ENCODE measurements around the gene HOPX. TPM values are rescaled to one million over a fixed set of nuclear protein-coding genes. Genes with fewer than 3 reads are reported as not detected.

HOPX gene
- total RNA-seq, 4 donors from 2014 or later, result 6.0 to 37.4 (median 17.4) TPM

DNA sequence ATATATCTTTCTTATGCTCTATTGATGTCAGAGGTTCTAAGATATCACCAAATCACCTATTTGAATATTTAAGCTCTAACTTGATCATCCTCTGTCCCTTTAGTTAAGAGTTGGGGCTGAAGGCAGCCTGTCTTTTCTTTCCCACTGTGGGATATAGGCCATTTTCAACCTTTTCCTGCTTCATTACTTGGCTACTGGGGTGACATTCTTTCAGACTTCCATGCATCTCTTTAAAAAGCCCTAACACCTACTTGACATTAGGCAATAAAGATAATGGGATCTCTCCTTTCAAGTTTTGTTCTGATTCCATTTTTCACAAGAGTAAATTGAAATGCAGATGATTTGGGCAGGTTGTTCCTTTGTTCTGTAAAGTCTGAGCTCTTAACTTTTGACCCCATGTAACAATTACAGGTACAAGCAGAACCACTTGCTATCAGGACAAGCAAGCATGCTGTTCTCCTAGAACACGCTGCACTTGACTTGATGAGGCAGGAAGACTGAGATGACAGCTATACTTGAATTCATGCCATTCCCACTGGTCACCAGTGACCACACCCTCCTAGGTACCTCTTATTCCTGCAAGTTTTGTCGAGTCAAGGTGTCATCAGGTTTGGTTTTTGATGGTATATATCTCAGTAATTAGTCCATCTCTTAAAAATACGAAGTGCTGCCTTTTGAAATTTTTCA is 18.2 kb downstream of the HOPX start:
- Histone ChIP-seq H3K4me1 (no peaks in the 10 kb centered on the region), H3K9me3 (no peaks in the 10 kb centered on the region), H3K4me3 (no peak overlapping the region), H3K27me3 (no peaks in the 10 kb centered on the region), H3K27ac (no peak overlapping the region), H3K36me3 (no peaks in the 10 kb centered on the region)
- intact Hi-C loops (cut with DNase I; ENCODE audit: low total_unique reads), result no loop called here
- TF ChIP-seq CTCF (IDR thresholded peaks at IDR 0.05) (no peak), POLR2A (IDR thresholded peaks at IDR 0.05) (no peak)
- no peak for DNase-seq

DNA sequence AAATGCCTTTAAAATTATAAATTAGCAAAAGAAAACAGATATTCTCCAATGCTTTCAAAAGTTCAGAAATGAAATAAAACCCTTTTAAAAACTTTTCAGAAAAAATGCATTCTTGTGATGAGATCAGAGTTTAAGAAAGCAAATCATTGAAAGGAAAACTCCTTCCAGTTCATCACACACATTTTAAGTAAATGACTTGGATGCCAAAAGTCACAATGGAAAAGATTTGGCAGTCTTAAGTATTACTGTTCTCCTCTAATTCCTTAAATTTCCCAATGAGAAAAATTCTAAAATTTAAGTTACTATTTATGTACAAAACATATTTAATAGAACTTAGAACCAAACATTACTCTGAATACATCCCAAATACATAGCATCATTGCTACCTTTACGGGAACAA is 21.1 kb downstream of the HOPX start:
- Histone ChIP-seq H3K27ac (no peak overlapping the region), H3K36me3 (no peaks in the 10 kb centered on the region), H3K9me3 (no peaks in the 10 kb centered on the region), H3K4me3 (no peak overlapping the region), H3K27me3 (no peaks in the 10 kb centered on the region), H3K4me1 (peaks cover 0 to 7% of the 10 kb centered on the region in 2 donors)
- TF ChIP-seq POLR2A (IDR thresholded peaks at IDR 0.05) (no peak), CTCF (IDR thresholded peaks at IDR 0.05) (no peak)
- DNase-seq, result no peak
- intact Hi-C loops (cut with DNase I; ENCODE audit: low total_unique reads), result no loop called here

- intact Hi-C loops (cut with DNase I; ENCODE audit: low total_unique reads), result no loop called here
- no peak overlapping the region for H3K4me3 ChIP-seq
- no peaks in the 10 kb centered on the region for H3K9me3 ChIP-seq
- peak overlapping the region in 1 of 2 donors; percentile 43 for H3K27ac ChIP-seq
- peaks cover 0 to 7% of the 10 kb centered on the region in 2 donors for H3K4me1 ChIP-seq
- no peak for DNase-seq
- H3K36me3 ChIP-seq, result no peaks in the 10 kb centered on the region
- no peaks in the 10 kb centered on the region for H3K27me3 ChIP-seq
- TF ChIP-seq CTCF (IDR thresholded peaks at IDR 0.05) (no peak), POLR2A (IDR thresholded peaks at IDR 0.05) (no peak)
Observed at GRCh38 chr4:56658528-56658927, 22.6 kb downstream of the HOPX start.

- no peaks in the 10 kb centered on the region for H3K36me3 ChIP-seq
- H3K4me3 ChIP-seq, result no peak overlapping the region
- H3K4me1 ChIP-seq, result peaks cover 0 to 7% of the 10 kb centered on the region in 2 donors
- no peaks in the 10 kb centered on the region for H3K27me3 ChIP-seq
- H3K9me3 ChIP-seq, result no peaks in the 10 kb centered on the region
- no peak for DNase-seq
- intact Hi-C loops (cut with DNase I; ENCODE audit: low total_unique reads), result no loop called here
- peak overlapping the region in 1 of 2 donors; percentile 43 for H3K27ac ChIP-seq
- TF ChIP-seq CTCF (IDR thresholded peaks at IDR 0.05) (no peak), POLR2A (IDR thresholded peaks at IDR 0.05) (no peak)
Observed at GRCh38 chr4:56657818-56658217, 23.3 kb downstream of the HOPX start.

DNA sequence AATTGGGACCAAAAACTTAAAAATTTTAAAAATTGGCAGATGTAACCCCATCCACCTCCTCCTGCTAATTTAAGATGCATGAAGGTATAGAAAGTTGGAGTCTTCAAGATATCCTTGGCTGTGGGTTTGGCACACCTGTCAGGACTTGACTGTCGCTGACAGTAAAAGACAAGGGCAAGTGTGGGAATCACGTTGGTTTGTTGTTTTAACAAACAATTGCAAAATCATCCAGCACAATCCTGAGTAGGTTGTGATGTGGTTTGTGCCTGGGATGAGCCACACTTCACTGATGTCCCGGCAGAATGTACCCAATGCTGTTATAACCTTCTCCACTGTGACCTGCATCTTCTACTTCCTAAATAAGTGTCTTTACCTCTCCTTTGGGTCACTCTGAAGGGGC is 24.0 kb downstream of the HOPX start:
- TF ChIP-seq POLR2A (IDR thresholded peaks at IDR 0.05) (no peak), CTCF (IDR thresholded peaks at IDR 0.05) (no peak)
- no peaks in the 10 kb centered on the region for H3K9me3 ChIP-seq
- H3K4me3 ChIP-seq, result no peak overlapping the region
- DNase-seq, result no peak
- peaks cover 0 to 7% of the 10 kb centered on the region in 2 donors for H3K4me1 ChIP-seq
- H3K27me3 ChIP-seq, result no peaks in the 10 kb centered on the region
- peak overlapping the region in 1 of 2 donors; percentile 83 for H3K27ac ChIP-seq
- no peaks in the 10 kb centered on the region for H3K36me3 ChIP-seq
- intact Hi-C loops (cut with DNase I; ENCODE audit: low total_unique reads), result no loop called here

Measured in uterus (tissue), 4 donors.